ENCODE data around the gene ARHGAP44.

DNA sequence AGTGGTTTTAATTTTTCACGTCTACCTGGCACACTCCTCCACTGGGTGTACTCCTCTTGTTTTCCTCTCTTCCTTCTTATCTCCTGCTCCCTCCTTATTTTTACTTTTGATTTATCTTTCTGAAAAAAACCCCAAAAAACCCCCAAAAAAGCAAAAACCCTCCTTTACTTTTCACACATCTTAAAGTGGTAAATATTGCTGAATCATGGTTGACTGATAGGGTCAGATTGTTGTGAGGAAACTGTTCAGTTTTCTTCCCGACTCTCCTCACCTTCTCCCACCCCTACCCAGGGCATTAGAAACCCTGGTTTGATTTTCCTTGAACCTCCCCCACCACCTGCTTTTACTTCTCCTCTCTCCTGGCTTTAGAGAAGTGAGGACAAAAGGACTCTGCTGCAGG is 25.4 kb downstream of the ARHGAP44 start:
- no peak for TF ChIP-seq POLR2A (IDR thresholded peaks at IDR 0.05; ENCODE audit: control extremely low read depth in 1 of 2, low read depth in 2 of 2, low read length in 2 of 2)
- no peak for TF ChIP-seq SIRT6 (IDR thresholded peaks at IDR 0.05; ENCODE audit: low read length)
- TF ChIP-seq EP300 (IDR thresholded peaks at IDR 0.05; ENCODE audit: borderline replicate concordance in 1 of 2, low read depth in 2 of 2, low read length in 2 of 2), result no peak
- TF ChIP-seq CTCF (IDR thresholded peaks at IDR 0.05; ENCODE audit: control extremely low read depth in 1 of 3, insufficient read depth in 1 of 3, low read depth in 1 of 3, low read length in 3 of 3), result no peak
- no peak for TF ChIP-seq CHD2 (IDR thresholded peaks at IDR 0.05; ENCODE audit: low read length)

Measured in H1 (cell line).